ENCODE results near the gene CDK13.

CDK13 gene

GRCh38 chr7:40008223-40008815 lies 58.3 kb downstream of the CDK13 start:
- no peak for DNase-seq (ENCODE audit: low read depth)

- no peak for DNase-seq (ENCODE audit: low read depth)
Measured at GRCh38 chr7:40009301-40009700, 59.2 kb downstream of the CDK13 start.

DNA sequence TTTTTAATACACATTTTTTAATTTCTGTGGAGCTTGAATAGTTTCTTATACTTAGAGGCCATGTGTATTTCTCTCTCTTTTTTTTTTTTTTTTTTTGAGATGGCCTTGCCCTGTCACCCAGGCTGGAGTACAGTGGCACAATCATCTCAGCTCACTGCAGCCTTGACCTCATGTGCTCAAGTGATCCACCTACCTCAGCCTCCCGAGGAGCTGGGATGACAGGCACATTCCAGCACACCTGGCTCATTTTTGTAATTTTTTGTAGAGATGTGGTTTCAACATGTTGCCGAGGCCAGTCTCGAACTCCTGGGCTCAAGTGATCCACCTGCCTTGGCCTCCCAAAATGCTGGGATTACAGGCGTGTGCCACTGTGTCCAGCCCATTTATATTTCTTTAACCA lies 64.3 kb downstream of the CDK13 start:
- no peak for DNase-seq (ENCODE audit: low read depth)

DNA sequence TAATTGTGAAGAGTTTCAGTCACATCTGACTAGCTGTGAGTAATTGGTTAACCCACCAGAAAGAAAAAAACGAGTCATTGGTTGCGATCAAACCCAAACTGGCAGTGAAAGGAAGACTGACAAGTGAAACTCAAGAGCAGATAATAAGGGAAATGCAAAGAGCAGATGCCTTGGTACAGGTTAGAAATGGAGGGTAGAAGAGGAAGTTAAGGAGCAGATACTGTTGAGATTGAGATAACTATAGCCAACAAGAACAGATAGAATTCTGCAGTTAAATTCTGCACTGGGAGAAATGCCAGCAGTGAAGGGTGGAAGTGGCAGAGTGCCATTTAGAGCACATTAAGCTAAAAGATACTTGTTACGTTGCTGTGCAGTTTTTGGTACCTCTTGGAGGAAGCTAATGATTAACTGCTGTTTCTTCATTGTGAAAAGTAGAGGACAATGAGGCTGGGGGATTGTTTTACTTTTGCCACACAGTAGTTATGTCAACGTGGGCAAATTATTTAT lies 65.8 kb downstream of the CDK13 start:
- DNase-seq (ENCODE audit: low read depth), result no peak

DNA sequence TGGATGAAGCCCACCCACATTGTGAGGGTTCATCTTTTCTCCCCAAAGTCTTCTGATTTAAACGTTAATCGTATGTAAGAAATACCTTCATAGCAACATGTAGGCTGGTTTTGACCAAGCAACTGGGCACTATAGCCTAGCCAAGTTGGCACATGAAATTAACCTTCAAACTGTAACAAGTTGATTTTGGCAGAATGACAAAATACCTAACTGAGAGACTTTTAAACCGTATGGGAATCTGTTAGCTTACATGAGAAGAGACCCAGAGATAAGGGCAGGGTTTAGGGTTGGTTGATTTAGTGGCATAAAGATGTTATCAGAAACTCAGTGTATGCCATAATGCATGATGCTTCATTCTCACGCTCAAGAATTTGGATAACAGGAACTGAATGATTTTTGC lies 69.5 kb downstream of the CDK13 start:
- no peak for DNase-seq (ENCODE audit: low read depth)

GRCh38 chr7:40024048-40024447 lies 74.0 kb downstream of the CDK13 start:
- DNase-seq (ENCODE audit: low read depth), result no peak

DNA sequence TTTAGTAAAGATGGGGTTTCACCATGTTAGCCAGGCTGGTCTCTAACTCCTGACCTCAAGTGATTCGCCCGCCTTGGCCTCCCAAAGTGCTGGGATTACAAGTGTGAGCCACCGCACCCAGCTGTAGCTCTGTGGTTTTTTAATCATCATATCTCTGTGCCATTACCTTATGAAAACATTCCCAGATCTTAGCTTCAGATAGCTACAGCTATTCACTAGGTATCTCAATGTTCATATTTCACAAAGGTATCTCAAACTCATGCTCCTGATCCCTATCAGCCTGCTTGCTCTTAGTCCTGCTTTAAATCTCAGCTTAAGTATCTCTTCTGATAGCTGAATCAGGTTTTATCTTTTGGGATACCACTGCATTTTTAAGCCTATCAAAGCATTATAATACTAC lies 74.8 kb downstream of the CDK13 start:
- DNase-seq (ENCODE audit: low read depth), result no peak

DNA sequence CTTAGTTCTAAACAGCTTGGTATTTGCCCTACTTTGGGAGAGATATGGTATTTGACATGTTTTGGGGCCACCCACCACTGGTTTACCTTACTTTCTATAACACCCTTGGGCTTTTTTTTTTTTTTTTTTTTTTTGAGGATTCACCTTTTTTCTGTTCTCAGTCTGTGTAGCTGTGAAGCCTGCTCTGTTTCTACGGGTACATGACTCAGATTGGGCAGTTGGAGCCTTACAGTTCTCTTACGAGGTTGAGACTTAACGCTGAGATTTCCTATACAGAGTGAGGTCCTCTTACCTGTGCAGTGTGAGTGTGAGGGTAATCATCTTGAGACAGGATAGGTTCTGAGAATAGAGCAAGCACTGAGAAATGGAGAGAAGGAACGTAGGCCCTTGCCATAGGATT lies 77.5 kb downstream of the CDK13 start:
- no peak for DNase-seq (ENCODE audit: low read depth)

DNA sequence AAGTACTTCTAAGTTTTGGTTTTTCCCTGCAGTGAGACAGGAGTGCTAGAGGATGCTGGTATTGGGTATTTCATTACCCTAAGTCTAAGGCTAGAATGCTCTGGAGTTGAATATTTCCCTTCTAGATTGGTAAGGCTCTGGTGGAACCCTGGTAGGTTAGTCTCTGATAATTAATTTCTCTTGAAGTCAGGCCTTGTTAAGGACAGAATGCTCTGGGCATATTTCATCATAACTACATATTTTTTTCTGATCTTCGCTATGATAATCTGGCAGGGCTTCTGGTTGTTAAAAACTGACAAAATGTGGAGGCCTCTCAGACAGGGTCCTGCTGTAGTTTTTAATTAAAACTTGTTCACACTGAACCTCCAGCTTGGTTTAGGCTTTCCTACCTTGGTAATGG lies 83.8 kb downstream of the CDK13 start:
- no peak for DNase-seq (ENCODE audit: low read depth)

DNA sequence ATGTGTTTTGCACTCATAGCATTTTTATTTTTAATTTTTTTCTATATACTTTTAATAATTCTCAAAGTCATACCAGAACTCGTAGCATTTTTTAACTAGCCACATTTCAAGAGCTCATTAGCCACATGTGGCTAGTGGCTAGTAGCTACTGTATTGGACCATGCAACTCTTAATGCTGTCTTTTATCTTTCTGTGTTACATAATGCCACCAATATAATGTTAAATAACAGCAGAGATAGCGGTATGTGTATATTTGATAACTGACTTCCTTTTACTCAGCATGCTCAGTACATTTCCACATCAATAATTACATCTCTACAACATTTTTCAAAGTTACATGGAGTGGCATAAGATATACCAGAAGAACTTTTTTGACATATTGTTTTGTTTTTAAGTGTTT lies 91.4 kb downstream of the CDK13 start:
- DNase-seq (ENCODE audit: low read depth), result no peak

DNA sequence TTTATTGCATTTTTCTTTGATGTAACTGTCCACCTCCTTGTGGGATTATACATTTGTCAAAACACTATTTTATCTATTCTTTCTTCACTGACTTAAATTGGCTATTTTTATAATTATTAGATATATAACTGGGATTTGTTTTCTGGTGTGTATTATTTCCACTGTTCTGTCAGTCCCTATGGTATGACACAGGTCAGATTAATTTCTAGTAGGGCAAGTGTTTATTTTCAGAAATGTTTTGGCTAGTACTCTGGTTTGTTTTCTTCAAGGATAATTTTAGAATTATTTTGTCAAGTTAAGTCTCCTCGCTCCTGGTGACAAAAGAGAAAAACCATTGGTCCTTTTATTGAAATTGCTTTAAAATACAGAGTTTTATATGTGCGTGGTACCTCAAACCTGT lies 93.1 kb downstream of the CDK13 start:
- no peak for DNase-seq (ENCODE audit: low read depth)

DNA sequence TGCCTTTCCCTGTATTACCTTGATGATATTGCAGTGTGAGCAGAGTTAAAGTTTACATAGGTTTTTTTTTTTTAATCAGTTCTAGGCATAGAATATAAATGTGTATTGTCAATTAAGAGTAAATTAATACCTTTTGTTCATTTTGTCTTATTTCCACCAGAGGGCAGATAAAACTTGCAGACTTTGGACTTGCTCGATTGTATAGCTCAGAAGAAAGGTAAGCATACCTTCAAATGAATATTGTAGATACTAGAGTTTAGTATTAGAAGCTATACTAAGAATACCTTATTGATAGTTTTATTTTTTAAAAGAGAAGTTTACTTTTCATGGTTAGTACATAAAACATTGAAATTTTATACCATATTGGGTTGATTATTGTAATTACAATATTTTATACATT lies 97.6 kb downstream of the CDK13 start:
- DNase-seq (ENCODE audit: low read depth), result no peak

DNA sequence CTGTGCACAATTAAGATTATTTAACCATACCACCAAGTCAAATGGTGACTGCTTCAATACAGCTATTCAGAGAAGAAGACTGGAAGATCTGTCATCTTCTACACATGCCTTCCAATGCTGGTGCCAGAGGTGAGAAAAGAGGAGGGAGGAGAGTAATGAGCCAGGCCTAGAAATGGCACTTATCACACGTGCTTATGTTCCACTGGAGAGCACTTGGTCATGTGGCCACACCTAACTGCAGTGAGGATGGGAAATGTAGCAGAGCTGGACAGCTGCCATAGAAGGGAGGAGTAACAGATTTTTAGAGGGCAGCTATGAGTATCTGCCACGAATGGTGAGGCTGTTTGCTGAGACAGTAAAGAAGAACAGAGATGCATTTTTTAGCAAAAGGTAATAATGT lies 107.2 kb downstream of the CDK13 start:
- no peak for DNase-seq (ENCODE audit: low read depth)

GRCh38 chr7:40058026-40058425 lies 108.0 kb downstream of the CDK13 start:
- DNase-seq (ENCODE audit: low read depth), result no peak

DNA sequence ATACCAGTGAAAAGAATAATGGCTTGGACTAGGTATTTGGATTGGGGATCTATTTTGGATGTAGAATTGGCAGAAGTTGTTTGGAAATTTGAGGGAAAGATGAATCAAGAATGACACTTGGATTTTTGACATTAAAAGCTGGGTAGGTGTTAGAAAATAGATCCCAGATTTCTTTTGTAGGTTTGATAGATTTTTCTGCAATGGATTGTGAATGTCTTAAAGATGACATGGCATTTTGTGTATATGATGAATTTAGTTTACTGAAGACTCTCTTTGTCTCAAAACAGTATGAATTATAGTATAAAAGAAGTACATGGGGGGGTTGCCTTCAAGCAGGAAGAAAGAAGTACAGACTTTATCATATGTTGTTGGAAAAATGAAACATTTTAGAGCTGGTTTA lies 108.6 kb downstream of the CDK13 start:
- DNase-seq (ENCODE audit: low read depth), result no peak

- DNase-seq (ENCODE audit: low read depth), result no peak
Measured at GRCh38 chr7:40059057-40059456, 109.0 kb downstream of the CDK13 start.

GRCh38 chr7:40072268-40072667 lies 122.2 kb downstream of the CDK13 start:
- no peak for DNase-seq (ENCODE audit: low read depth)

GRCh38 chr7:40073239-40073638 lies 123.2 kb downstream of the CDK13 start:
- DNase-seq (ENCODE audit: low read depth), result no peak

GRCh38 chr7:40077849-40078248 lies 127.8 kb downstream of the CDK13 start:
- DNase-seq (ENCODE audit: low read depth), result no peak

GRCh38 chr7:40092182-40092581 lies 142.1 kb downstream of the CDK13 start:
- no peak for DNase-seq (ENCODE audit: low read depth)

DNA sequence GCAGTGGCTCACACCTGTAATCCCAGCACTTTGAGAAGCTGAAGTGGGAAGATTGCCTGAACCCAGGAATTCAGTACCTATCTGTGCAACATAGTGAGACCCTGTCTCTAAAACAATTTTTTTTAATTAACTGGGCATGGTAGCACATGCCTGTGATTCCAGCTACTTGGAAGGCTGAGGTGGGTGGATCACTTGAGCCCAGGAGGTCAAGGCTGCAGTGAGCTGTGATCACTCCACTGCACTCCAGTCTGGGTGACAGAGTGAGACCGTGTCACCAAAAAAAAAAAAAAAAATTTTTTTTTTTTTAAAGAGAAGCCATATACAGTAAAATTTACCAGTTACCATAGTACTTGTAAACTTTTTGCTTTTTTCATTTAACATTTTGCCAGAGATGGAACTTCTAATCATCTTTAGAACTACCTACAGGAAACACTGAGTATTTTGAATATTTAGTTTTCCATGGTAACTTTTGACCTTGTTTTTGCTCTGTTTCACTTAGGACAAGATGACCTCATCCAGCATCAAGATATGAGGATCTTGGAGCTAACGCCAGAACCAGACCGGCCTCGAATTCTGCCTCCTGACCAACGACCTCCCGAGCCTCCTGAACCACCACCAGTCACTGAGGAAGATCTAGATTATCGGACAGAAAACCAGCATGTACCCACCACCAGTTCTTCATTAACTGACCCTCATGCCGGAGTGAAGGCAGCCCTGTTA lies 143.7 kb downstream of the CDK13 start:
- no peak for DNase-seq (ENCODE audit: low read depth)

GRCh38 chr7:40095230-40095629 lies 145.2 kb downstream of the CDK13 start:
- DNase-seq (ENCODE audit: low read depth), result no peak

- no peak for DNase-seq (ENCODE audit: low read depth)
Measured at GRCh38 chr7:40095695-40096327, 145.8 kb downstream of the CDK13 start.

DNA sequence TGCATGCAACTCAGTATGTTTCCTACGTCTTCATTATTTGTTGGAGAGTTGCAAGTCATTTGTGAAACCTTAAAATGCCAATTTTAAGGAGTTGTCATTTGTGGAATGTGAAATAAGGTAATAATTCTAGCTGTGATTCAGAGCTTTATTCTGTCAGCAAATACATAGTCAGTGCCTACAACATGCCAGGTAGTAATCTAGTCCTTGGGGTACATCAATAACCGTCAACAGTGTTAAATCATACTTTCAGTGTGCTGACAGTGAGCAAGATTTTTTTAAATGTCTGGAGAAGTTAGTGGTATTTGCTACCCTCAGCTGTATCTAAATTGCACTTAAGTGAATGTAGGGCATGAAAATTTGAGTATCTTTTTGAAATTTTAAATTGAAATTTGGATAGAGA lies 147.7 kb downstream of the CDK13 start:
- DNase-seq (ENCODE audit: low read depth), result no peak
